ENCODE data around the gene TAGLN.

TAGLN gene

DNA sequence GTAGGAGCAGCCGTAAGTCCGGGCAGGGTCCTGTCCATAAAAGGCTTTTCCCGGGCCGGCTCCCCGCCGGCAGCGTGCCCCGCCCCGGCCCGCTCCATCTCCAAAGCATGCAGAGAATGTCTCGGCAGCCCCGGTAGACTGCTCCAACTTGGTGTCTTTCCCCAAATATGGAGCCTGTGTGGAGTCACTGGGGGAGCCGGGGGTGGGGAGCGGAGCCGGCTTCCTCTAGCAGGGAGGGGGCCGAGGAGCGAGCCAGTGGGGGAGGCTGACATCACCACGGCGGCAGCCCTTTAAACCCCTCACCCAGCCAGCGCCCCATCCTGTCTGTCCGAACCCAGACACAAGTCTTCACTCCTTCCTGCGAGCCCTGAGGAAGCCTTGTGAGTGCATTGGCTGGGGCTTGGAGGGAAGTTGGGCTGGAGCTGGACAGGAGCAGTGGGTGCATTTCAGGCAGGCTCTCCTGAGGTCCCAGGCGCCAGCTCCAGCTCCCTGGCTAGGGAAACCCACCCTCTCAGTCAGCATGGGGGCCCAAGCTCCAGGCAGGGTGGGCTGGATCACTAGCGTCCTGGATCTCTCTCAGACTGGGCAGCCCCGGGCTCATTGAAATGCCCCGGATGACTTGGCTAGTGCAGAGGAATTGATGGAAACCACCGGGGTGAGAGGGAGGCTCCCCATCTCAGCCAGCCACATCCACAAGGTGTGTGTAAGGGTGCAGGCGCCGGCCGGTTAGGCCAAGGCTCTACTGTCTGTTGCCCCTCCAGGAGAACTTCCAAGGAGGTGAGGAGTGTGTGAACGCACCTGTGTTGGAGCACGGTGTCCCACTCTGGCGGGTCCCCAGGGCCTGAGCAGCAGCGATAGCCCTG lies at the start of gene TAGLN:
TAGLN (plus strand) TSS at position 318 of the 863 bp plus-strand sequence. CDS start 3,644 bp downstream, outside the sequence.
- DNase-seq (ENCODE audit: low read depth), result peak; percentile 52
- peak within 1 kb of the TSS; percentile 39 for H3K4me3 ChIP-seq (ENCODE audit: low read length)
- TF ChIP-seq, protein P1, sequence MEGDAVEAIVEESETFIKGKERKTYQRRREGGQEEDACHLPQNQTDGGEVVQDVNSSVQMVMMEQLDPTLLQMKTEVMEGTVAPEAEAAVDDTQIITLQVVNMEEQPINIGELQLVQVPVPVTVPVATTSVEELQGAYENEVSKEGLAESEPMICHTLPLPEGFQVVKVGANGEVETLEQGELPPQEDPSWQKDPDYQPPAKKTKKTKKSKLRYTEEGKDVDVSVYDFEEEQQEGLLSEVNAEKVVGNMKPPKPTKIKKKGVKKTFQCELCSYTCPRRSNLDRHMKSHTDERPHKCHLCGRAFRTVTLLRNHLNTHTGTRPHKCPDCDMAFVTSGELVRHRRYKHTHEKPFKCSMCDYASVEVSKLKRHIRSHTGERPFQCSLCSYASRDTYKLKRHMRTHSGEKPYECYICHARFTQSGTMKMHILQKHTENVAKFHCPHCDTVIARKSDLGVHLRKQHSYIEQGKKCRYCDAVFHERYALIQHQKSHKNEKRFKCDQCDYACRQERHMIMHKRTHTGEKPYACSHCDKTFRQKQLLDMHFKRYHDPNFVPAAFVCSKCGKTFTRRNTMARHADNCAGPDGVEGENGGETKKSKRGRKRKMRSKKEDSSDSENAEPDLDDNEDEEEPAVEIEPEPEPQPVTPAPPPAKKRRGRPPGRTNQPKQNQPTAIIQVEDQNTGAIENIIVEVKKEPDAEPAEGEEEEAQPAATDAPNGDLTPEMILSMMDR (conservative IDR thresholded peaks at IDR 0.05; ENCODE audit: low read depth, low read length), result no peak

DNA sequence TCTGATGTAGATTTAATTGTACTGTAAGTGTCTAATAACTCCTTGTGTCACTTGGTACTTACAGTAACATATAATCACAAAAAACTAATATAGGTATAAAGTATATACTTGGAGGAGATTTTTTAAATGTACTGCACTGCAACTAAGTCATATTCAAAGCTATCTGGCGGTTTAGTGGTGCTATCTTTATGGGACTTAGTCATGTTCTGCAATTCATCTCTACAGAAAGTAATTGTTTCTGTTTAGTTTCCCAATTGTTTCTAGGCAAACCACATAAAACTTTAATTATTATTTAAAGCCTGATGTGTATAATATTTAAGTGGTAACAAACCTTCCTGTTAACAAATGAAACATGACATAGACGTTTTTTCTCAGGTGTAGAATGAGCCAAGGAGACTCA lies 47.1 kb upstream of the TAGLN start:
- TF ChIP-seq, protein P1 (conservative IDR thresholded peaks at IDR 0.05; ENCODE audit: low read depth, low read length), result no peak
- no peak overlapping the region for H3K4me3 ChIP-seq (ENCODE audit: low read length)
- DNase-seq (ENCODE audit: low read depth), result no peak

DNA sequence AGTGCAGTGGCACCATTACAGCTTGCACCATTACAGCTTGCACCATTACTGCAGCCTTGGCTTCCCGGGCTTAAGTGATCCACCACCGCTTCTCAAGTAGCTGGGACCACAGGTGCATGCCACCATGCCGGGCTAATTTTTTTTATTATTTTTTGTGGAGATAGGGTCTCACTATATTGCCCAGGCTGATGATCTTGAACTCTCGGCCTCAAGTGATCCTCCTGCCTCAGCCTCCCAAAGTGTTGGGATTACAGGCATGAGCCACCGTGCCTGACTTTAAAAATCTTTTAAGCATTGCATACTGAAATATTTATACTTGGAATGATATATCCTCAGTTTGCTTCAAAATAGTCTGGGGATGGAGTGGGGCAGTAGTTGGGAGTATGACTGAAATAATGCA lies 44.7 kb upstream of the TAGLN start:
- no peak overlapping the region for H3K4me3 ChIP-seq (ENCODE audit: low read length)
- TF ChIP-seq, protein P1 (conservative IDR thresholded peaks at IDR 0.05; ENCODE audit: low read depth, low read length), result no peak
- DNase-seq (ENCODE audit: low read depth), result no peak

DNA sequence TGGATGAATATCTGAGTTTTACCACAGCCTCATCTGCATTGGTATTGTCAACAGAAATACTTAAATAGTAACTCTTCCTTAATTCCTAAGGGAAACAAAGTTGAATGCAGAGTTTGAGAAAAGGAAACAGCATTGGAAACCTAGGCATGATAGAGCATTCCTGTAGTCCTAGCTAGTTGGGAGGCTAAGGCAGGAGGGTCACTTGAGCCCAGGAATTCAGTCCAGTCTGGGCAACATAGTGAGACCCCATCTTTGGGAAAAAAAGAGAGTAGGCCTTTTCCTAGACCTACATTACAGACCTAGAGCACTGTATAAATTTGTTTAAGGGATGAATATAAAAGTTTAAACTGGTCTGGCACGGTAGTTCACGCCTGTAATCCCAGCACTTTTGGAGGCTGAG lies 41.7 kb upstream of the TAGLN start:
- TF ChIP-seq, protein P1 (conservative IDR thresholded peaks at IDR 0.05; ENCODE audit: low read depth, low read length), result no peak
- no peak overlapping the region for H3K4me3 ChIP-seq (ENCODE audit: low read length)
- DNase-seq (ENCODE audit: low read depth), result no peak

DNA sequence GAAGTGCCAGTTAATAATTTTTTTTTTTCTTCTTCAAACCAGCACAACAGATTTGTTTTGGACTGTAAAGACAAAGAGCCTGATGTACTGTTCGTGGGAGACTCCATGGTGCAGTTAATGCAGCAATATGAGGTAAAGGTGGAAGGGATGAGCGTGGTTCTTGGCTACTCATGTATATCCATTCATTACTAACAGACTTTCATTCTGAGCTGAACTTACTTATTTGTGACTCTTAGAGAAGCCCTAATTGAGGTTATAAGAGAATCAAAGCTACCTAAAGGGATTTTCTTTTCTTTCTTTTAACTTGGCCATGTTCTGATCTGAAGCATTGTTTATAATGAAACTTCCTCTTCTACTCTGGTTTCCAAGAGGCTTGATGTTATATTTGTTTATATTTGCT lies 39.3 kb upstream of the TAGLN start:
- H3K4me3 ChIP-seq (ENCODE audit: low read length), result no peak overlapping the region
- no peak for DNase-seq (ENCODE audit: low read depth)
- TF ChIP-seq, protein P1 (conservative IDR thresholded peaks at IDR 0.05; ENCODE audit: low read depth, low read length), result no peak

DNA sequence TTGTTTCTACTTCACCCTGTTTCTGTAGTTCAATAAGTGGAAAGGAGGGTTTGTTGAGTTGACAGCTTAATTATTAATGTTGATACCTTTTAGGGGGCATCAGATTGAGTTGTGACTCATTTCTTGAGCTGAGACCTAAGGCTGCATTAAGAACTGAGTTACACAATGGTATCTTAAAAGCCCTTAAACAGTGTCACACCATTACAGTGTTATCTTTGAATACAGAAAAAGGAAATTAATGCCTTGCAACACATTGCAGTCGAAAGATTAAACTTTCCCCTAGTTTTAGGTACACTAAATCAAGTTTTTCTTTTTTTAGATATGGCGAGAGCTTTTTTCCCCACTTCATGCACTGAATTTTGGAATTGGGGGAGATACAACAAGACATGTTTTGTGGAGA lies 38.3 kb upstream of the TAGLN start:
- no peak overlapping the region for H3K4me3 ChIP-seq (ENCODE audit: low read length)
- TF ChIP-seq, protein P1 (conservative IDR thresholded peaks at IDR 0.05; ENCODE audit: low read depth, low read length), result no peak
- no peak for DNase-seq (ENCODE audit: low read depth)

DNA sequence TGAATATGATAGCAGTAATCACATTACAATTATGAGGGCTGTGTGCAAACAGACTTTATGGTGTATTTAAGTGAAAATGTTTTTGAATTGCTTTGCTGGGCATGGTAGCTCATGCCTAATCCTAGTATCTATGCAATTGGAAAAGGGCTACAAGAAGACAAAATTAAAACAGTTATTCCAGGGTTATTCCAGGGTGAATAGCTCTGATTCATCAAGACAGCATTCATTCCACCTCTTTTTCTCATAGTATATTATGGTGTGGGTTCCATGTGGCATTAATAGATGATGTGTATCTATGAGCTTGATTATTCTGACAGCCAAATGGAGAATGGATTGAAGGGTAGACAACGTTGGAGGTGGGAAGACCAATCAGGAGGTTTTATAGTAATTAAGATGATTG lies 32.7 kb upstream of the TAGLN start:
- H3K4me3 ChIP-seq (ENCODE audit: low read length), result no peak overlapping the region
- TF ChIP-seq, protein P1 (conservative IDR thresholded peaks at IDR 0.05; ENCODE audit: low read depth, low read length), result no peak
- no peak for DNase-seq (ENCODE audit: low read depth)
